HG03175 (cell line): ENCODE results near the gene DNAJC24.

Experiments
- ATAC-seq: cut with Tn5 transposase; IDR thresholded peaks from one replicate; pipeline ENCODE4 v1.9.1; 2021; ENCODE audit warnings: mild to moderate bottlenecking, moderate library complexity; ENCODE audit not compliant: unreplicated experiment

The DNAJC24 gene

DNA sequence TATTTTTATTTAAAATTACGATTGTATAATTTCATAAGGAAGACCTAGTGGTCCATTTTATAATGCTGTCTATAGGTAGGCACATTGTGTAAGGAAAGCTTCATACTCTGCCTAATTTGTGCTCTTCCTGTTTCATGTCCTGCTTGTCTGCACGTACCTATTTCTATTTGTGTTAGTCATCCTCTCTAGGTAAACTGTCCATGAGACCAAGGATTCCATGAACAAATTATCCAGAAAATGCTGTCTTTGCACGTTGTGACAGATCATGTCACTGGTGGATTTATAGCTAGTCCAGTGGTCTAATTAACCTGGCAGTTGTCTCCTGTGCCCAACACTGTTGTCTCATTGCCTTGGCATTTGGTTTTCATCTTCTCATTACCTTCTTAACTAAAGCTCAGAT is 44.7 kb downstream of the DNAJC24 start:
- ATAC-seq: no peak

DNA sequence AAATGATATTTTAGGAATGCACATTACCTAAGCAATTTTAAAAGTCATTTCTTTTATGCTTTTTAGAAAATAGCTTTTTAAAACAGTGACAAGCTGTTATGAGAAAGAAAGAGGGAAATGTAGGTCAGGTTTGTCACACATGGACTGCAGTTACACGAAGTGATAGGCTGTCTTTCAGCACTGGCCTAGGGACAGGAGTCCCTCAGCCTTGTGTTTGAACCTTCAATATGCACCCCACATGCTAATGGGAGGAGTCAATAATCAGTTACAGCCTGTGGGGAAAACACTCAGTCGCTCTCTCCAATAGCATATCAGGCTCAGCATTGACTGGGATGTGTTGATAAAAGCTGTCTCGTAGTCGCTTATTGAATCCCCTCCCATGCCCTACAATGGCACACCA is 45.8 kb downstream of the DNAJC24 start:
- no peak for ATAC-seq

DNA sequence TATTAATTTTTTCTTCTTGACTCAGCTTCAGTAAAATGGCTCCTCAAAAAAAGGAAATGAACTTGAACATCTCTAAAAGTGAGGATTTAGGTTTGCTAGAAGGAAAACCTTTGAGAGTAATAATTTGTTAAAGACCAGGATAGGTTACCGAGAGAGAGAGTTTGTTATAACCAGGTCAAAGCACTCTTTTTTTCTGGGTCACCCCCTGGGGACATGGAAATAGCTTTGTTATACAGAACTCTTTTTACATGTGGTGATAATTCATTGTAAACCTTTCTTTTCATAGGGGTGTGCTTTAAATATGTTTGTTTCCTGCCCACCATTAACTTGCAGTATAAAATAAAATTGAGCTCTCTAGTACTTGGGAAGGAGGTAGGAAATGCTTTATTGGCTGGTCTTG is 47.7 kb downstream of the DNAJC24 start:
- ATAC-seq: no peak

DNA sequence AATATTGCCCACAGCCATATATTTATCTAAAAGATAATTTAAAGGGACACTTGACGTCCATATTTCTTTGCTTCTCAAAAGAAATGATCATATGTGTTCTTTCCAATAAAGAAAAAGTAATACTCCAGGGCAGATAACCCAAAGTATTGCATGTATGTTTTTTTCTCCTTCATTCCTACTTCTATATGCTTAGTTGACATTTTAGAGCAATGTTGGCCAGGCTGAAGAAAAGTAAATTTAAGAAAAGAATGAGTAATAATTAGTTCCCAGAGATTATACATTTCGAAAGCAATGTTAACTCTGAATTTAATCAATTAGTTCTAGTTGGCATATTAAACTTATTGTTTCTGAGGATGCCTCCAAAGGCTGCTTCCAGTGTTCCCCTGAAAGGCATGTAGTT is 48.2 kb downstream of the DNAJC24 start:
- no peak for ATAC-seq

DNA sequence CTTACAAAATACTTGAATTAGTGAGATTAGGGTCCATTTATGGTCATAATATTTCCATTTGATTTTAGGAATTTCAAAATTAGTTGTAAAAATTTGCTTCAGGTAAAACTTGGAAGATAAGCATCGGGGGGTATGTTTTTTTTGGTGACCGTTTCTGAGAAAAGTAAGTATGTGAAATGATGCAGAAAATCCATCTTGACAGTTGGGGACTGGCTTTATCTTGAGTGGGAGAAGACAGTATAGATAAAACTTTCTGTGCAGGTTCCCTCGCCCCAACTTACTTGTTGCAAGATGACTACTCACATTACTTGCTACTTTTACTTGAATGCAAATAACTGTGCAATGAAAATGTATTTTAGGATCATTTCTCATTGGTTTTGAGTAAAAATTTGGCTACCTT is 49.5 kb downstream of the DNAJC24 start:
- ATAC-seq: no peak

DNA sequence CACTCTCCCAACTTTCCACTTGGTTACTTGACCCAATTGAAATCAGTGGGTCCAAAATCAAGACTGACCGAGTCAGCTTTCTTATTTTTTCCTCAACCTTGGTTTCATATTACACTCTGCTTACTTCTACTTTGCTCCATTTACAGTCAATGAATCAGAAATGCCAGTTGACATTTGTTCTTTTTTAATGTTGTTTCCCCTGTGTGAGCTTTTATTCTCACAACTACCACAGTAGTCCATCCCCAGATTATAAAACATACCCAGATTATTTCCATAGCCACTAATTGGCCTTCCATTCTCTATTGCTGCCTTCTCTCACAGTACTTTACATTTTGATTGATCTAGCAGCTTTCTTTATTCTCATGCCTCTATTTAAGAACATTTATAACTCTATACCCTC is 50.0 kb downstream of the DNAJC24 start:
- ATAC-seq: no peak

DNA sequence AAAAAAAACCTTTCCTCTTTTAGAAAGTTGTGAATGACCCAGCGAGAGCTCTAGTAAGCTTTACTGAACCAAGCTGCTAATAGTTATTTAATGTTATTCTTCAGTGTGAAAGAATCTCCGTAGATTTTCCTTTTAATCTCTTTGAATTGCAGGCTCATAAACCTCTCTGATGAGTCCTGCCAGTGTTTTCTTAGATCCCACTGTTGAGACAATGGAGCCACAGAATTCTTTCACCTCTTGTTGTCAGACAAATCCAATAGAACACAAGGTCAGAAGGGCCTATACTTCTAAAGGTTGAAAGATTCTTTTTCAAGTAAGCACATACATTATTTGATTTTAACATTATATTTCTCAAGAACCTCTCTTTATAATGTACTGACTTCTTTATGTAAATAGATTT is 52.2 kb downstream of the DNAJC24 start:
- no peak for ATAC-seq

DNA sequence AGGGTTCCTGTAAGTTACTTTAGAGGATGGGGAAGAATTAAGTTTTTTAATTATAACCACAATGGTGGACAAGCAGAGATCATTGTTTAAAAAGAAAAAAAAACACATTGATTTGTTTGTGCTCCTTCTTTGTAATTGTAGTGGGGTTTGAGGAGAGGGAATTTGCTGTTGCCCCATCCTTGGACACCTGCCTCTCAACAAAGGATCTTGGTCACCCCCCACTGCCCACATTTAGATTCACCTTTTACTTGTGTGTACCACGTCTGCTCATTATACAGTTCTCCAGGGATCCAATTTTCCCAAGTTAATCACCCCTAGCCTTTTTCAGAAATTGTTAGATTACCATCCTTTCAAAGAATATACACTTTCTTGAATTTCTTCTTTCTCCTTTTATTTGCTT is 53.0 kb downstream of the DNAJC24 start:
- ATAC-seq: no peak

DNA sequence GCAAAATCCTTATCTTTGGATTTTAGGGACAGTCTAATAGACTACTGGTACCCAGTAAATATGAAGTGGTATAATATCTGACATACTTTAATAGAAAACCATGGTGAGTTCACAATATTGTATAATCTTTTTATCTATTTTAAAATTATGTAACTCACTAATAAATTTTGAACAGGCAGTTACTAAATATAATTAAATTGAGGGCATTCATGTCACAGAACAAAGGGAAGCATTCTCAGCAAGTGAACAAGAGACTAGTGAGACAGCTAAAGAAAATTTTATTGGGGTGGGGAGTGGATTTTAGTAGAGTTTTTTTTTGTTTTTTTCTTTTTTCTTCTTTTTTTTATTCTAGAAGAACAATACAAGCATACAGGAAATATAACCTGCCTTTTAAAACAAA is 55.0 kb downstream of the DNAJC24 start:
- no peak for ATAC-seq

DNA sequence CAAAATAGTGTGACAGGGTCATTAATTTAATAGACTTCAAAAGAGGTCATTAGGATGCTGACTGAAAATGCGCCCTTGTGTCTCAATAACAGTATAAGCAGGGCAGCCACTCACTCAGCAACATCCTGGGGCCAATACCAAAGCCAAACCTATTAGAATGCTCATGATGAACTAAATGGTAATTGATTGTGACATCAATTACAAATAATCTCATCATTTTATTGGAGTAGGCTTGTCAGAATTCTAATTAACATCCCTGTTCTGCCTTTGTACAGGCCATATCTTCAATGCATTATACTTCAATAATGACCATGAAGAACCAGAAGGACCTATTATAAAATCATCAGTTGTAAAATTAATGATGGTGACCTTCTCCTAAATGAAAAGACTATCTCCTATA is 64.2 kb downstream of the DNAJC24 start:
- ATAC-seq: no peak

DNA sequence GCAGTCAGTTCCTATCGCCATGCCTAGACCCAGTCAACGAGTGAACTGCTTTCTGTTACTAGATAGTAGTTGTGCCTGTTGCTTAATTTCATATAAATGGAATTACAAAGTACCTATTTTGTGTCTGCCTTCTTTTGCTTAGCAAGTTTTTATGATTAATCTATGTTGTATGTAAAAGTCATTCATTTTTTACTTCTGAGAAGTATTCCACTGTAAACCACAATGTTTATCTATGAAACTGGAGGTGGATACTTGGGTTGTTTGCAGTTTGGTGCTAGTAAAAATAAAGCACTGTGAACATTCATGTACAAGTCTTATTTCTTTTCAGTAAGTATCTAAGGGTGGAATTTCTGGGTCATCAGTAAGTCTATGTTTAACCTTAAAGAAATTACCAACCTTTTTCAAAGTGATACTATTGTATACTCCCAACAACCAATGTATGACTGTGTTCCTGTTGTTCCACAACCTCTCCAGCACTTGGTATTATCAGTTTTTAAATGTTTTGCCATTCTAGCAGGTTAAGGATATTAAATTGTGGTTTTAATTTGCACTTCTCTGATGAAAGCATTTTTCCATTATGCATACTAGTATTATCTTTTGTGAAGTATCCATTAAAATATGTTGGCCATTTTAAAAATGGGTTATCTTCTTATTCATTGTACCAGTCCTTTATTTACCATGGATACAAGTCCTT is 68.2 kb downstream of the DNAJC24 start:
- no peak for ATAC-seq

DNA sequence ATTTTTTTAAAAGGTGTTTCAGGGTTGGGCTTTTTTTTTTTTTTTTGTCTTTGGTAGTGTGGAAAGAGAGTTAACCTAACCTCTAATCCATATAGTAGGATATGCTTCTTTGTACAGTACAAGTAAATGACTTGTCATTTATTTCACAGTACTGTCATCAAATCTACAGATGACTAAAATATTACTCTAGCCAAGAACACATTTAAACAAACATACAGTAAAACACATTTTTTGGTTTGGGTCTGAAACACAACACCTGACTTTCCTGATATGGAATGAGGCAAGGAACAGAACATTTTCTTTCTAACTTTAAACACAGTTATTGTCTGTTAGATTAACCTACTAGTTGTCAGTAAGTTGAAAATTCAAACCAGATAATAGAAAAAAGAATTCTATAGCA is 71.6 kb downstream of the DNAJC24 start:
- no peak for ATAC-seq

DNA sequence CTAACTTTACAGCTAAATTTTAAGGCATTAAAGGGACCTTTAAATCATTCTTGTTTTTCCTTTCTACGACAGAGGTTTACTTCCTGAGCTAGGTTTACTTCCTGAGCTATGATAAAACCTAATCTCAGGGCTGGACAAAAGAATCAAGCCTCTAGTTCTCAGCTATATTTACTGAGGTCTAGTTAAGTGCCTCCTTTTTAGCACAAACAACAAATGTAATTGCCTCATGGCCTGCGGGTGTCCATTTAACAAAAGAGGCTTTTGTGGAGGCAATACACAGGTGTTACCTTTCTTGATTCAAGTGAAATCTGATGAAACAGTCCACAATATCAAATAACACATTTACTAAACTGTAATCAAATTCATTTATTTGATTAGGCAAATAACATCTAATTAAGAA is 72.4 kb downstream of the DNAJC24 start:
- ATAC-seq: no peak

DNA sequence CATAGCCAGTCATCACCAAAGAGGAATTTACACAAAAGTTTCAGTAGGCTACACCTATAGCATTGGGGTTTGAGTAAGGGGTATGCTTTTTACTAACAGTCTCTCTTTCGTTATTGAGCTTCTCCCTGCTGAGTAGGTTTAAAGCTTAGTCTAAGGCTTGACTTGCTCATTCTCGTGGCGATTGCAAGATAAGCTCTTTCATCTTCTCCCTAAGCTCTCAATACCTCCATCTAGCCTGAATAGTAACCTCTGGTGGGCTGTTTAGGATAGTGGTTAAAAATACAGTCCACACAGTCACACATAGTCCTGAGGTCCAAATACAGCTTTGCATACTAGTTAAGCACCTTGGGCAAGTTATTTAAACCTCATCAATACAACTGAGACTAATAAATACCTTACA is 74.1 kb downstream of the DNAJC24 start:
- ATAC-seq: no peak

DNA sequence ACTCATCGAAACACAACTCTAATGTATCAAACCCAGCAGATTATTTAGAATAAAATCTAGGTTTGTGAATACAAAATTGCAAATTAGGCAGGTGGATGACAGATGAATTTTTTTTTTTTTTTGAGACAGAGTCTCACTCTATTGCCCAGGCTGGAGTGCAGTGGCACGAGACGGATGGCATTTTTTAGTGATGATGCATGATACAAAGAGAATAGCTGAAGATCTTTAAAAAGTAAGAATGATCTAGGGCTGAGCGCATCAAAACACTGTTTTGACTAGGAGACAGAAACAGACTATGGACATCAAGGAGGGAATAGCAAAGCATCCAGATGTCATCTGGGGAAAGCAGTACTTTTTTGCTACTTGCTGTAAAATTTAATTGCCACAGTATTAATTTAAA is 76.0 kb downstream of the DNAJC24 start:
- ATAC-seq: no peak

DNA sequence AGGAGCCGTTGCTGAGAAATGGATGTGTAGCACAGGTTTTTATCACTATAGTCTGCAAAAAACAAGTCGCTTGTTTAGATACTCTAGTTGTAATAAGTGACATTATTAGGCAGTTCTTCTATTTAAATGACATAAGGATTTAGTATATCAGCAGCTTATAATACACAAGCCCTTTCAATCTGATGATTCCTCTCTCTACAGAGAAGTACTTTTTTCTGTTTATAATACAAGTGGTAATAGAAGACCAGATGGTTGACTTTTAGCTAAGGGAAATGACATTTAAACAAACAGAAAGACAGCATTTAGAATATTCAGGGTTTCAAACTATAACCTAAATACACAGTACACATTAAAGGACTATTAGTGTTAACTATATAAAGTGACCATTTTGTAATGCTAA is 79.4 kb downstream of the DNAJC24 start:
- no peak for ATAC-seq

DNA sequence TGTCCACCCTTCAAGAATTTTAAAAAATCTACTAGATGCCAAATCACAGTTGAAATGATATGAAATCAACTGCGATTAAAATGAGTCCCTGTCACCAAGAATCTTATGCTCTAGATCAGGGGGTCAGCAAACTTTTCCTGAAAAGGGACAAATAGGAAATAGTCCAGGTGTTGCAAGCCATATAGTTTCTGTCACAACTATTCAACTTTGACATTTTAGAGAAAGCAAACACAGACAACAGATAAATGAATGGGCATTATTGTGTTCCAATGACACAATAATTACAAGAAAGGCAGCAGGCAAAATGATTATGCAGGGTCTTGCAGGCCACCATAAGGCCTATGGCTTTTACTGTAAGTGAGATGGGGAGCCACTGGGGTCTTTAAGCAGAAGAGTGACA is 81.2 kb downstream of the DNAJC24 start:
- ATAC-seq: no peak

DNA sequence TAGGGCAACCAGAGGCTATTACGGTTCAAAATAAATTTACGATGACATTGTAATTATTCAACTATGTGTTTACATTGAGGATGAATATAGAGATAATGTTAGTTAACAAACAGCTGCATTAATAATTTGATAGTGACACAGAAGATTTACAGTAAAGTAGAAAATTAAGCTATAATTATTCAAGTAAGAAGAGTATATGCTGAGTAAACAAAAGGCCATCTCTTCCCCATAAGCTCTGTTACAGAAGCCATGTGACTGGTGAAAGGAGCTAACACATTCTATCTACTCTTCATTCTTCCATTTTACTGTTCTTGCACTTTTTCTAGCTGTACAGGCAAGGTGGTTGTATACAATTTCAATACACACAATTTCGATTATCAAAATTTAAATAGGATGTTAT is 85.5 kb downstream of the DNAJC24 start:
- ATAC-seq: no peak

DNA sequence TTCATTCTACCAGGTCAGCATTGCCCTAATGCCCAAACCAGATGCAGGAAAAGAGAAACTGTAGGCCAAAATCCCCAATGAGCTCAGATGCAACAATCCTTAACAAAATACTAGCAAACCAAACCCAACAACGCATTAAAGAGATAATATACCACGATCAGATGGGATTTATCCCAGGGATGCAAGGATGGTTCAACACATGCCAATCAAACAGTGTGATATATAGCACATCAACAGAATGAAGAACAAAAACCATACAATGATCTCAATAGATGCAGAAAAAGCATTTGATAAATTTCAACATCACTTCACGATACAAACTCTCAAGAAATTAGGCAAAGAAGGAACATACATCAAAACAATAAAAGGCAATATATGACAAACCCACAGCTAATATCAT is 94.8 kb downstream of the DNAJC24 start:
- ATAC-seq: no peak

DNA sequence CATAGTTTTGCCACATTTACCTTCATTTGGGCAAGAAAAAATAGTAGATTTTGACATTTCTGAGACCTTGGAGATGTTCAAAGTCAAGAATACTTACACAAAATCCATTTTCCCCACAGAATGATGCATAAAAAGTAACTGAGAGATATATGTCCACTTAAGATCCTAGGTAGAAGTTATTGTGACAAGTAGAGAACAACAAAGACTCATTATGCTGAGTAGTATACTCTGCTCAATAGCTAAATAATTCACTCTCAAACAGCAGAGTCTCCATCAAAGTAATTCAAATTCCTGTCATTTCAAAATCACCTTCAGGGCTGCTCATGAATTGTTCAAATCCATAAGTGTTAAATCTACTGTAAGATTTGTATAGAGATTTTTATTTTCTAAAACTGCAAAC is 104.4 kb downstream of the DNAJC24 start:
- ATAC-seq: no peak

DNA sequence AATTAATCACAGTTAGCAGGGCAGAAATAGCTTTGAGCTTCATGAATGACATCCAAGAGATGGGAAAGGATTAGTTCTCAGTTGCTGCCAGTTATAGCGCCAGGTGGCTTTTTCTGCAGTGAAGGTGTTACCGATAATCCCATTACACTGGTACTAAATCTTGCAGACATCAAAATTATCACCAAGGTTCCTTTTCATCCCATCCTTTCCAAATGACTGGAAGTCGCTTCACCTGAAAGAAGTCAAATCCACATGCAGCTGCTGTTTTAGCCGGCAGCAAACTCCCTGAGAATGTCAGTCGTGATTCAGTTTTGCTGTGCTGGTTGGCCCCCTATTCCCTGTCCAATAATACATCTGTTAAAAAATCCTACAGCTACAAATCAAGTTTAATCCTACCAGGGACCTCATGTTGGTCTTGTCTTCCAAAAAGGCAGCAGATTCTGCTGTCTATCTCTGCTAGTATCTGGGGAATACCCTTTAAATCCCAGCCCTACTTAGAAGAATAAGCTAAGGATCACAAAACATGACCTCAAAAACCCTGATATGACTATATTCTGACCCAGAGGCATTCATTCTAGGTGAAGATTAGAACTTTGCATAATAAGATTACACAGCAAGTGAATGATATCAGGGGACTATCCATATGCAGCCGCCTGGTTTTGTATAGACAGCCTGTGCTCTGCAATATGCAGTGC is 108.0 kb downstream of the DNAJC24 start:
- ATAC-seq: no peak

DNA sequence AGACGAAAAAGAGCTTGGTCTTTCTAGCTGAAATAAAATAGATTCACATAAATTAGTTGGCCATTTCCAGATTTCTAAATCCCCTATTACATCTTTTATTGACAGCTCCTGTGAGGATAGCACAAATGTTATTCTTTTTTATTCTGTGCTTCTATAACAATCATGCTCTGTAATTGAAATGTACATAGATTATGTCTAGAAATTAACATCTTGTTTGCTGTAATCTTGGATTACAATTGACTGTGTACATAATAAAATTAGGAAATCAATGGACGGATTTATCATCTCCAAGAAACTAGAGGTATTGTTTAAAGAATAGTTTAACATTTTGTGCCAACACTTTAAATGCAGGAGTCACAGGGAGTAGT is 108.5 kb downstream of the DNAJC24 start:
- no peak for ATAC-seq

DNA sequence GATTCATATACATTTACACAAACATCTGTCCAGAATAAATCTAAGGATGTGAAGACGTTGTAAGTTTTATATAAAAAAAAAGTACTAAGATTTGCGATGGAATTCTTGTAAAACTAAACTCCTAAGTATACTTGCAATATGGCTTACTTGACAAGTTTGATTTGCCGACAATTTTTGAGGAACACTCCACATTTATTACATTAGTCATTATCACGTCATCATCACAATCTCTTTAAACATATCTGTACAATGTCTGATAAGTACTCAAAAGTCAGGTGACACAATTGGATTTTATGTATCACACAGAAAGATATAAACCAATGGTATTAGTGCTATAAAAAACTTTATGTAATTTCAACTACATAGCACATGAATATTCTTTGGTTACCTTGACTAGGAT is 109.4 kb downstream of the DNAJC24 start:
- ATAC-seq: no peak
